CD4-positive, alpha-beta T cell treated with Interleukin-12 subunit alpha and Interleukin-12 subunit beta, for 1 hour (primary cell): ENCODE measurements around the gene SART1.
"Not testable (repeated sequence)": the region's sequence is repeated elsewhere in the genome, so short reads cannot be mapped to it uniquely, and the experiment has no call there.

Experiments used
- DNase-seq: peaks from one replicate; pipeline ENCODE4 v3.0.0-alpha.2; 2020

The SART1 gene

GRCh38 chr11:66002648-66003225, 41.2 kb downstream of the SART1 start:
- no peak for DNase-seq

DNA sequence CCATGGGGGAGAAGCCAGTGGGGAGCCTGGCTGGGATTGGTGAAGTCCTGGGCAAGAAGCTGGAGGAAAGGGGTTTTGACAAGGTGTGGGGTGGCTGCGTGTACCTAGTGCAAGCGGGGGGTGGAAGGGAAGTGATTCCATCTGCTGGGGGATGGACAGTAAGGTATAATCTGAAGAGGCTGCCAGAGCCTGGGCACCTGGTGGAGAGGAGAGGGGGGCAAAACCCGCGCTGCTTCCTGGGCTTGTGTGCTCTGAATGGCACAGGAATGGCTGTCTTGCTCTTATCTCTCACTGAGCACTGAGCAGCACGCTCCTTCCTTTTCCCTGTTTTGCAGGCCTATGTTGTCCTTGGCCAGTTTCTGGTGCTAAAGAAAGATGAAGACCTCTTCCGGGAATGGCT, 41.8 kb downstream of the SART1 start:
- no peak for DNase-seq

DNA sequence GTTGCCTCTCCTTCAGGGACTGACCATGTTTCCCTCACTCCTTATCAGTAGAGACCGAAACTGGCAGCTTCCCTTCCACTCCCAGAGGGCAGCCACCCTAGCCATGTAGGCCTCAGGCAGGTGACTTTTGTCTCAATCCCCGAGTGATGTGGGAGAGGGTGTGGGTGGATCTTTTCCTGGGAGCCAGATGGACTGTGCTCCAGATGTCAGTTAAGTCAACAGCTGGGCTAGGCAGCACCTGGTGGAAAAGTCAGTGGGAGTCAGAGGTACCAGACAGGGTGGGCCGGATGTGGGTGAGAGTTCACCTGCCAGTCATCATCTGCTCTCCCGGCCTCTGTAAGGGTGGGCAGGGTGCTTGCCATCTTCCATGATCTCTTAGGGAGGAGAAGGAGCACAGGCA, 42.7 kb downstream of the SART1 start:
- DNase-seq = no peak

GRCh38 chr11:66006134-66006890, 44.8 kb downstream of the SART1 start:
- DNase-seq = no peak

DNA sequence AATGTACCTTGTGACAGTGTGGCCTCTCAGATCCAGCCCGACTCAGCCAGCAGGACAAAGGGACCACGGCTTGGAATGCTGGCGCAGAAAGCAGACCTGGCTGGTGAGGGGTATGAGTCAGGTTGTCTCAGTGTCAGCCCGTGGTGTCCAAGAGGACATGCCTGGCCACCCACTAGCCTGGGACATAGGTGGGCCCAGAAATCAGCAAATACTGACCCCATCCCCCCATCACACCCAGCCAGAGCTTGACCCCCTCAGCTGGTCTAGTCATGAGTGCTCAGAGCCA, 45.3 kb downstream of the SART1 start:
- no peak for DNase-seq

GRCh38 chr11:66007201-66007634, 45.7 kb downstream of the SART1 start:
- DNase-seq = no peak

DNA sequence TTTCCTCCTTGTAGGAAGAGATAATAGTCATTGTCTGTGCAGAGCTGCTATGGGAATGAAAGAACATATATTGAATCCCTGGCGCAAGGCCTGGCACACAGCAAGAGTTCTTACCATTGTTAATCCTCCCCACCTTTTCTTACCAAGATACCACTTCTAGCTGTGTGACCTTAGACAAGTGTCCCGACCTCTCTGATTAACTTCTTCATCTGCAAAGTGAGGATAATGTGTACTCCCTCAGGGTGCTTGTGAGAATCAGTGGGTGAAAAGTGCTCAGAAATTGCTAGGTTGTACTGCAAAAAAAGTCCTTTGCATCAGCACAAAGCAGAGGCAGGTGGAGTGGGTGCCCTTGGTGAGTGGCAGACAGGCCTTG, 46.5 kb downstream of the SART1 start:
- no peak for DNase-seq

- DNase-seq = no peak
Observed at GRCh38 chr11:66008468-66009101, 47.1 kb downstream of the SART1 start.

DNA sequence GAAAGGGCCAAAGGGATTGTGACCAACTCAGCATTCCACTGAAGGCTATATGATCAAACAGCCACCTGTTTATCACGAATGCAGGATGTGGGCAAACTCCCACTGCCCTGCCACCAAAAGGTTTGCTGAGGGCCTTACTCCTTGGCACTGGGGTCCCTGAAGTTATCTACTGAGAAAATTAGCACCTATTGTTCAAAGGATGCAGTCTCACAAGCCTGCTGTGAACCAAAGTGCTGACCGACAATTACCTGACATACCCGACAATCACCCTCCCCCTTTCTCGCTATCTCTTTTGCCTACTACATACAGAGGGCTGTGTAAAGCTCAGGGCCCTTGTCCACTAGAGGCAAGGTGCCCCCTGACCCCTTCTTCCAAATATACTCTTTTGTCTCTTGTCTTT, 48.5 kb downstream of the SART1 start:
- not testable (repeated sequence) for DNase-seq

- no peak for DNase-seq
Observed at GRCh38 chr11:66011239-66011784, 49.8 kb downstream of the SART1 start.

DNA sequence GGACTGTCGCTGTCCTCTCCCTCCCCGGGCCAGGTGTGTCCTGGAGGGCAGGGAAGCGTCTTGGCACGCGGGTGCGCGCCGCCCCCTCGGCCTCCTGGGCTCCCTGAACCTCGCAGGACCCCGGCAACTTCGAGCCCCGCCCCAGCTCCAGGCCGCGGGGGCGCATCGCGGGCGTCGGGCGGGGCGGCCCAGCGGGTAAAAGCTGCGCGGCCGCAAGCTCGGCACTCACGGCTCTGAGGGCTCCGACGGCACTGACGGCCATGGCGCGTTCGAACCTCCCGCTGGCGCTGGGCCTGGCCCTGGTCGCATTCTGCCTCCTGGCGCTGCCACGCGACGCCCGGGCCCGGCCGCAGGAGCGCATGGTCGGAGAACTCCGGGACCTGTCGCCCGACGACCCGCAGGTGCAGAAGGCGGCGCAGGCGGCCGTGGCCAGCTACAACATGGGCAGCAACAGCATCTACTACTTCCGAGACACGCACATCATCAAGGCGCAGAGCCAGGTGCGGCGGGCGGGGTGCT, 50.3 kb downstream of the SART1 start, which contains the start of gene CST6:
TSS of gene CST6 (plus strand) at position 224 of the 519 bp plus-strand sequence. CDS start at position 261, 37 bp downstream.
- DNase-seq = no peak

- DNase-seq = no peak
Observed at GRCh38 chr11:66012371-66012945, 50.9 kb downstream of the SART1 start.

GRCh38 chr11:66012946-66013761, 51.6 kb downstream of the SART1 start:
- no peak for DNase-seq

DNA sequence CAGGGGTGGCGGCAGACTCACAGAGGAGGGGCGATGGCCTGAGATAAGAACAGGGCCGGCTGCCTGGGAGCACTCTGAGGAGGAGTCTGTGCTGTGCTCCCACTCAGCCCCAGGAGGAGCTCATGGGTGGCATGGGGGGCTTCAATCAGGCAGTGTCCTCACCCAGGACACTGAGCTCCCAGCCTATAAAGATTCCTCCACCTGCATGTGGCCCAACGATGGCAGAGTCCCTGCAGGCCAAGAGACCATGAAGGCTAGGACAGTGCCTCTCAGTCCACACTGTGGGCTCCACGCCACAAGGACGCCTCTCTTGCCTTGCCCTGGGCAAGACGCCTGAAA, 52.2 kb downstream of the SART1 start:
- no peak for DNase-seq

DNA sequence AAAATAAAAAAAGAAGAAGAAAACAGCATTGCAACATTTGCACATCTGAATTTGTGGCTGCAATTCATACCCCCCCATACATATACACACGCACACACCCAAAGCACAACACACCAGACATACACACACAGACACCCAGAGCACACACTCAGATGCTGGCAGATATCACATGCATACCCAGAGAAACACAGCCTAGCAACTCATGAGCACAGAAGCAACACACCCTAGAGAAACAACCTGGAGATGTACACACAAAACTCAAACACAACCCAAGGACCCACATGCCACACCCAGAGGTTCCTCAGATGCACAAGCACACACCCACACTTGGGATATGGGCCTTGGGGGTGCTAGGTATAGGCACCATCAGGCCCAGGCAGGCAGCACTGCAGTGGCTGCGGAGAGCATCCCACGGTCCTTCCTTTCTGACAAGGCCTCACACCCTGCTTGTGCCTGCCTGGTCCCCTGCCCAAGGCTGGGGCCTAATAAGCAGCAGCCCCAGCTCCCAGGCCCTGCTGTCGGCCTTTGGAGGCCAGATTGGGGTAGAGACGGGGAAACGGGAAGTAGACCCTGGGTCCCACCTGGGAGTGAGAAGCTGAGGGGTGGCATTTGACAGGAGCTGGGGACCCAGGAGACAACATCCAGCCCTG, 53.4 kb downstream of the SART1 start:
- no peak for DNase-seq

- no peak for DNase-seq
Observed at GRCh38 chr11:66015454-66015881, 53.9 kb downstream of the SART1 start.

GRCh38 chr11:66015936-66016792, 54.6 kb downstream of the SART1 start:
- no peak for DNase-seq

DNA sequence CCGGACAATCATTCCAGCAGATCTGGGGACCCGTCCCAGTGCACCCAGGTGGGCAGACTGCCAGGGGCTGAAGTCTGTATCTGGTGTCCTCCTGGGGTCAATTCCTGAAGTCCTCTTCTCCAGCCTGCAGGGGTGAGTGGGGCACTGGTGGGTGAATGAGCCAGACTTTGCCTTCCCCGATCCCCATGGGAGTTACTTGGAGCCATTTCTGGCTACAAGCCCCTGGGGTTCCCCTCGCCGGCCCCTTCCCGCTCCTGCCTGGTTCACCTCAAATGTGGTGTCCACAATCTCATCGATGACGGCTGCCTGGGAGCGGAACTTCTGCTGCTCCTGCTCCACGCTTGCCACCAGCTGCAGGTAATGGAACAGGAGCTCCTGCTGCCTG, 55.3 kb downstream of the SART1 start:
- no peak for DNase-seq

DNA sequence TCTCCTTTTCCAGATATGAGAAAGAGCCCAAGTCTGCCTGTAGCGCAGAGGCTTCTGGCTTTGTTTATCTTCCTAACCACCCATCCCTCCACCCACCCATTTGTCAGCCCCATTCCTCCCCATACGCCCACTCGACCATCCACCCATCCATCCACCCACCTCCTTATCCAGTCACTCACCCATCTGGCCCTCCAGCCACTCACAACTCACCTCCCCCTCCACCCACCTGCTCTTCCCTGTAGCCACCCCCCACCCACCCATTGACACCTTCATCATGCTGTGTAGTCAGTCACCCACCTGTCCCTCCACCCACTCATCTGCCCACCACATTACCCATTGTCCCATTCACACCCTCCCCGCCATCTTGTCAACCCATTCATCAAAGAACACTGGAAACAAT, 55.8 kb downstream of the SART1 start:
- no peak for DNase-seq

DNA sequence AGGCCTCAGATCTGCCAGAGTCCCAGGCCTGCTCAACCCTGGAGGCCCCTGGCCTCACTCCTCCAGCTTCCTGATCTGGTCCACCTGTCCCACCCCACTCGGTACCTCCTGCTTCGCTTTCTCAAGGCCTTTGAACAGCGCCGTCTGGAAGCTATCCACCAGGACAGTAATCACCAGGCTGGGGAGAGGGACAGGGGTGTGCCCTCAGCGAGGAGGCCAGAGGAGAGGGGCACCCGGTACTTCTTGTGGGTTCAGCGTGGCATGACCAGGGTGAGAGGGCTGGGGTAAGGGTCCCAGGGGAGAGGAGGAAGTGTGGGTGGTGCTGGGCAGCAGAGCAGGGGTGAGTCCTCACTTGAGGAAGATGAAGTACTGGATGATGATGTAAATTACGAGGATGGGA, 58.7 kb downstream of the SART1 start:
- DNase-seq = no peak
